ENCODE measurements around the gene POLR1D. TPM values are rescaled to one million over a fixed set of nuclear protein-coding genes. Genes with fewer than 3 reads are reported as not detected.

POLR1D gene
- total RNA-seq, 1 experiment from 2014 or later = 198 TPM

DNA sequence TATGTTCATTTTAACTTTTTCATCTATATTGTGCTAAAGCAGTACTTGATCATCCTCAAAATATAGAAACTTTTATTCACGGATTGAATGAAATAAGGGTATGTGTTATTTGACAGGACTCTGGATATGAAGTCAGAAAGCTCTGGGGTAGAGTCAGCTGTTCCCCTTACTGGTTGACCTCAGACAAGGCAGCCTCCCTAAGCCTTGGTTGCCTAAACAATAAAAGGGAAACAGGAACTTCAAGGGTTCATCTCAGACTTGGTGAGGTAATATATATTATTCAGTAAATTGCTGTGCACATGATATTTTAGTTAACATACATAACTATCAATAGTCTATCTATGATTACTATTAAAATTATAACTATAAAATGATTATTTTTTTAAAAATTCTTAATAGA is 13.6 kb downstream of the POLR1D start:
- POLR2A ChIA-PET = interaction anchor here (1.9 kb wide), 1 partner anchor 14 kb away, joined by 7 read pairs; the partner anchor contains the start of gene LNX2
- Mint-ChIP-seq H3K27ac (no peak overlapping the region), H3K9me3 (no peaks in the 10 kb centered on the region), H3K4me3 (no peak overlapping the region), H3K4me1 (0 out of 2 replicates have a peak, but pooled peaks cover 5% of the 10 kb centered on the region), H3K36me3 (no peaks in the 10 kb centered on the region), H3K27me3 (ENCODE audit: low read depth) (no peaks in the 10 kb centered on the region)
- CTCF ChIA-PET = interaction anchor here (0.8 to 1.0 kb wide), 2 partner anchors 14 to 296 kb away, joined by 3 to 4 read pairs; no protein-coding TSS in a partner anchor
- ATAC-seq (no peak), DNase-seq (ENCODE audit: low spot score) (no peak)
- TF ChIP-seq ESRRA (CRISPR knock-in tag; IDR thresholded peaks at IDR 0.05; ENCODE audit: borderline replicate concordance) (no peak), TEAD4 (CRISPR knock-in tag; IDR thresholded peaks at IDR 0.05) (no peak), GABPB1 (CRISPR knock-in tag; IDR thresholded peaks at IDR 0.05) (no peak)
- TF ChIP-seq, protein P1, sequence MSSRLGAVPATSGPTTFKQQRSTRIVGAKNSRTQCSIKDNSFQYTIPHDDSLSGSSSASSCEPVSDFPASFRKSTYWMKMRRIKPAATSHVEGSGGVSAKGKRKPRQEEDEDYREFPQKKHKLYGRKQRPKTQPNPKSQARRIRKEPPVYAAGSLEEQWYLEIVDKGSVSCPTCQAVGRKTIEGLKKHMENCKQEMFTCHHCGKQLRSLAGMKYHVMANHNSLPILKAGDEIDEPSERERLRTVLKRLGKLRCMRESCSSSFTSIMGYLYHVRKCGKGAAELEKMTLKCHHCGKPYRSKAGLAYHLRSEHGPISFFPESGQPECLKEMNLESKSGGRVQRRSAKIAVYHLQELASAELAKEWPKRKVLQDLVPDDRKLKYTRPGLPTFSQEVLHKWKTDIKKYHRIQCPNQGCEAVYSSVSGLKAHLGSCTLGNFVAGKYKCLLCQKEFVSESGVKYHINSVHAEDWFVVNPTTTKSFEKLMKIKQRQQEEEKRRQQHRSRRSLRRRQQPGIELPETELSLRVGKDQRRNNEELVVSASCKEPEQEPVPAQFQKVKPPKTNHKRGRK (CRISPR knock-in tag; IDR thresholded peaks at IDR 0.05; ENCODE audit: borderline replicate concordance) = no peak
- TF ChIP-seq, protein P2, sequence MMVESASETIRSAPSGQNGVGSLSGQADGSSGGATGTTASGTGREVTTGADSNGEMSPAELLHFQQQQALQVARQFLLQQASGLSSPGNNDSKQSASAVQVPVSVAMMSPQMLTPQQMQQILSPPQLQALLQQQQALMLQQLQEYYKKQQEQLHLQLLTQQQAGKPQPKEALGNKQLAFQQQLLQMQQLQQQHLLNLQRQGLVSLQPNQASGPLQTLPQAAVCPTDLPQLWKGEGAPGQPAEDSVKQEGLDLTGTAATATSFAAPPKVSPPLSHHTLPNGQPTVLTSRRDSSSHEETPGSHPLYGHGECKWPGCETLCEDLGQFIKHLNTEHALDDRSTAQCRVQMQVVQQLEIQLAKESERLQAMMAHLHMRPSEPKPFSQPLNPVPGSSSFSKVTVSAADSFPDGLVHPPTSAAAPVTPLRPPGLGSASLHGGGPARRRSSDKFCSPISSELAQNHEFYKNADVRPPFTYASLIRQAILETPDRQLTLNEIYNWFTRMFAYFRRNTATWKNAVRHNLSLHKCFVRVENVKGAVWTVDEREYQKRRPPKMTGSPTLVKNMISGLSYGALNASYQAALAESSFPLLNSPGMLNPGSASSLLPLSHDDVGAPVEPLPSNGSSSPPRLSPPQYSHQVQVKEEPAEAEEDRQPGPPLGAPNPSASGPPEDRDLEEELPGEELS (CRISPR knock-in tag; IDR thresholded peaks at IDR 0.05) = no peak
- TF ChIP-seq, protein P3, sequence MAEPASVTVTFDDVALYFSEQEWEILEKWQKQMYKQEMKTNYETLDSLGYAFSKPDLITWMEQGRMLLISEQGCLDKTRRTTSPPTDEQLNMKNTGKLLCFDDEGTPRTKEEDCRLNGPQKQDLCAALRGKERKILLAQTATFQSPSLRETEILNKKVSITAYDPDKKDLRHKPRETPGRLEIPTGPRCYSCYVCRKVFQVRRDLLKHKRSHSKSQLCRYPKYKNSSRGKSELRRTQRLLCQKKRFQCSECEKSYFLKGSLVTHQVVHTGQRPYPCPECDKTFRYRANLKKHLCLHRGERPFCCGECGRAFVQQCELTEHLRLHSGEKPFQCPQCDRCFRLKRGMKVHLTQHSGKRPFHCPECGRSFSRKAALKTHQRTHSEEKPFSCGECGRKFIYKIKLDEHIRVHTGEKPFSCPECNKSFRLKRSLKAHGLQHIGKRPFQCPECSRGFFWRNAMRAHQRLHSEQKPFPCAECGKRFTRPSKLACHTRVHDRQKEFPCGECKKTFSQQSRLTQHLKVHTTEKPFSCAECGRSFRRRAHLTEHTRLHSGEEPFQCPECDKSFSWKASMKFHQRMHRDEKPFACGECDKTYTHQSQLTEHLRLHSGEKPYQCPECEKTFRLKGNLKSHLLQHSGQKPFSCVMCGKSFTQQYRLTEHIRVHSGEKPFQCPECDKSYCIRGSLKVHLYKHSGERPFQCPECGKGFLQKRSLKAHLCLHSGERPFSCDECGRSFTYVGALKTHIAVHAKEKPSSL (CRISPR knock-in tag; conservative IDR thresholded peaks at IDR 0.05) = no peak

DNA sequence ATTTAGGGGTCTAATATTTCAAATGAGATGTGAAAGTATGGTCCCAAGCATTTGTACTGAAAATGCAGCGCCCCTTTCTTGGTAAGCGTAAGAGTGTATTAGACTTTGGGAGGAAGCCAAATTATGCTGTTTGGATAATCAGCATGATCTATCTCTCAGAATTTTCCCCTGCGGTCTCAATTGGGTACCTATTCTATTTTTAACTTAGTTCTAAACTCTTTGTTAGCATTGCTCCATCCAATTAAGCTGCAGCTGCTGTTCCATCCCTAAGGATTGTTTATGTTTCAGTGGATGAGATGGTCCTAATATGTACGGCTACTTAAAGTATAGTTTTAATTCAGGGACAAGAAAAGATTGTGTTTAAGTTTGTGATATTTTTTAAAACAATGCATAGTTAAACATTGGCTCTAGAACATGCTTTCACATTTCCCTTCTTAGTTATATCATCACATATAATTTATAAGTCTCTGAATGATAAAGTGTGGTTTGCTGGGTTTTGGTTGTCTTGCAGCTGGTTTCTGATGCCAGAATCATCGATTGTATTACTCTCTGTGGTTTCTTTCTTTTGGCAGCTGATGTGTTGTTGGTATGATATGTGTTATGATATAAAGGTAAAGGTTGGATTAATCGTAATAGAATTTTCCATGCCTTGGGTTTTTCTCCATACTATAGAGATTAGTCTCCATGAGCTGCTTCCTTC is 15.0 kb downstream of the POLR1D start:
- 0 out of 2 replicates have a peak, but pooled peaks cover 3% of the 10 kb centered on the region for H3K4me1 Mint-ChIP-seq
- DNase-seq (ENCODE audit: low spot score) = no peak

More for the DNA sequence above, 15.0 kb downstream of the POLR1D start:
- ATAC-seq = no peak
- TF ChIP-seq, protein P4, sequence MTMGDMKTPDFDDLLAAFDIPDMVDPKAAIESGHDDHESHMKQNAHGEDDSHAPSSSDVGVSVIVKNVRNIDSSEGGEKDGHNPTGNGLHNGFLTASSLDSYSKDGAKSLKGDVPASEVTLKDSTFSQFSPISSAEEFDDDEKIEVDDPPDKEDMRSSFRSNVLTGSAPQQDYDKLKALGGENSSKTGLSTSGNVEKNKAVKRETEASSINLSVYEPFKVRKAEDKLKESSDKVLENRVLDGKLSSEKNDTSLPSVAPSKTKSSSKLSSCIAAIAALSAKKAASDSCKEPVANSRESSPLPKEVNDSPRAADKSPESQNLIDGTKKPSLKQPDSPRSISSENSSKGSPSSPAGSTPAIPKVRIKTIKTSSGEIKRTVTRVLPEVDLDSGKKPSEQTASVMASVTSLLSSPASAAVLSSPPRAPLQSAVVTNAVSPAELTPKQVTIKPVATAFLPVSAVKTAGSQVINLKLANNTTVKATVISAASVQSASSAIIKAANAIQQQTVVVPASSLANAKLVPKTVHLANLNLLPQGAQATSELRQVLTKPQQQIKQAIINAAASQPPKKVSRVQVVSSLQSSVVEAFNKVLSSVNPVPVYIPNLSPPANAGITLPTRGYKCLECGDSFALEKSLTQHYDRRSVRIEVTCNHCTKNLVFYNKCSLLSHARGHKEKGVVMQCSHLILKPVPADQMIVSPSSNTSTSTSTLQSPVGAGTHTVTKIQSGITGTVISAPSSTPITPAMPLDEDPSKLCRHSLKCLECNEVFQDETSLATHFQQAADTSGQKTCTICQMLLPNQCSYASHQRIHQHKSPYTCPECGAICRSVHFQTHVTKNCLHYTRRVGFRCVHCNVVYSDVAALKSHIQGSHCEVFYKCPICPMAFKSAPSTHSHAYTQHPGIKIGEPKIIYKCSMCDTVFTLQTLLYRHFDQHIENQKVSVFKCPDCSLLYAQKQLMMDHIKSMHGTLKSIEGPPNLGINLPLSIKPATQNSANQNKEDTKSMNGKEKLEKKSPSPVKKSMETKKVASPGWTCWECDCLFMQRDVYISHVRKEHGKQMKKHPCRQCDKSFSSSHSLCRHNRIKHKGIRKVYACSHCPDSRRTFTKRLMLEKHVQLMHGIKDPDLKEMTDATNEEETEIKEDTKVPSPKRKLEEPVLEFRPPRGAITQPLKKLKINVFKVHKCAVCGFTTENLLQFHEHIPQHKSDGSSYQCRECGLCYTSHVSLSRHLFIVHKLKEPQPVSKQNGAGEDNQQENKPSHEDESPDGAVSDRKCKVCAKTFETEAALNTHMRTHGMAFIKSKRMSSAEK (CRISPR knock-in tag; IDR thresholded peaks at IDR 0.05; ENCODE audit: borderline replicate concordance) = no peak
- TF ChIP-seq FOXK1 (CRISPR knock-in tag; IDR thresholded peaks at IDR 0.05) (no peak), TP53 (CRISPR knock-in tag; IDR thresholded peaks at IDR 0.05) (no peak), CREB1 (CRISPR knock-in tag; IDR thresholded peaks at IDR 0.05) (no peak), ZNF671 (CRISPR knock-in tag; IDR thresholded peaks at IDR 0.05) (no peak), ETV6 (CRISPR knock-in tag; IDR thresholded peaks at IDR 0.05) (no peak), ZNF121 (CRISPR knock-in tag; IDR thresholded peaks at IDR 0.05) (no peak), CBFB (CRISPR knock-in tag; IDR thresholded peaks at IDR 0.05; ENCODE audit: low read depth) (no peak)
- TF ChIP-seq, protein P1 (CRISPR knock-in tag; IDR thresholded peaks at IDR 0.05; ENCODE audit: borderline replicate concordance) = no peak
- TF ChIP-seq, protein P5, sequence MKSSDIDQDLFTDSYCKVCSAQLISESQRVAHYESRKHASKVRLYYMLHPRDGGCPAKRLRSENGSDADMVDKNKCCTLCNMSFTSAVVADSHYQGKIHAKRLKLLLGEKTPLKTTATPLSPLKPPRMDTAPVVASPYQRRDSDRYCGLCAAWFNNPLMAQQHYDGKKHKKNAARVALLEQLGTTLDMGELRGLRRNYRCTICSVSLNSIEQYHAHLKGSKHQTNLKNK (CRISPR knock-in tag; IDR thresholded peaks at IDR 0.05) = no peak
- TF ChIP-seq, protein P2 (CRISPR knock-in tag; IDR thresholded peaks at IDR 0.05) = no peak
- no peak overlapping the region for H3K4me3 Mint-ChIP-seq
- POLR2A ChIA-PET = no interaction called here
- H3K36me3 Mint-ChIP-seq = no peaks in the 10 kb centered on the region
- CTCF ChIA-PET = no interaction called here
- no peak overlapping the region; the same call in 1 of the 2 replicates for H3K27ac Mint-ChIP-seq
- H3K9me3 Mint-ChIP-seq = no peaks in the 10 kb centered on the region
- no peaks in the 10 kb centered on the region for H3K27me3 Mint-ChIP-seq (ENCODE audit: low read depth)
